ENCODE measurements around the gene SIAH1. TPM values are rescaled to one million over a fixed set of nuclear protein-coding genes. Genes with fewer than 3 reads are reported as not detected.

The SIAH1 gene
- total and polyA plus RNA-seq, 8 donors: 10.9 to 77.7 (median 21.4) TPM

- Histone ChIP-seq H3K9me3 (no peaks in the 10 kb centered on the region), H3K4me1 (peaks cover 17 to 82% (median 63%) of the 10 kb centered on the region in 4 donors), H3K27me3 (no peaks in the 10 kb centered on the region), H3K36me3 (peaks cover 6 to 10% (median 8%) of the 10 kb centered on the region in 4 donors), H3K4me3 (peak overlapping the region; percentile 51 to 61 (median 58)), H3K27ac (peak overlapping the region; percentile 83 to 97 (median 89))
- intact Hi-C loops (cut with DNase I; ENCODE audit: low total_unique reads): no loop called here
- TF ChIP-seq POLR2AphosphoS5 (IDR thresholded peaks at IDR 0.05) (peak; percentile 51 to 67 (median 60)), POLR2A (IDR thresholded peaks at IDR 0.05) (no peak)
- DNase-seq: peak; percentile 53 to 87
- 15 to 17% (median 16%) methylated on average over 21 of the region's 21 CpGs for WGBS, 5 donors
These were observed 18.8 kb downstream of the SIAH1 start for GRCh38 chr16:48366165-48367093.

- no peaks in the 10 kb centered on the region for H3K27me3 ChIP-seq
- TF ChIP-seq POLR2A (IDR thresholded peaks at IDR 0.05) (peak in 2 of 4 donors; percentile 68 to 77), POLR2AphosphoS5 (IDR thresholded peaks at IDR 0.05) (peak; percentile 91 to 94 (median 92)), CTCF (IDR thresholded peaks at IDR 0.05) (no peak), EP300 (IDR thresholded peaks at IDR 0.05) (no peak)
- peak; percentile 94 to 96 for DNase-seq
- H3K36me3 ChIP-seq: peaks cover 6 to 13% (median 11%) of the 10 kb centered on the region in 4 donors
- intact Hi-C loops (cut with DNase I; ENCODE audit: low total_unique reads): no loop called here
- no peaks in the 10 kb centered on the region for H3K9me3 ChIP-seq
- H3K4me1 ChIP-seq: peaks cover 17 to 76% (median 58%) of the 10 kb centered on the region in 4 donors
- WGBS, 5 donors: 1 to 2% (median 2%) methylated on average over 21 to 33 of the region's 33 CpGs
- peak overlapping the region; percentile 83 to 97 (median 89) for H3K27ac ChIP-seq
- H3K4me3 ChIP-seq: peak overlapping the region; percentile 51 to 61 (median 58)
These were observed 19.5 kb downstream of the SIAH1 start for GRCh38 chr16:48365601-48366164.

- H3K27ac ChIP-seq: peak overlapping the region; percentile 83 to 97 (median 89)
These were observed 20.1 kb downstream of the SIAH1 start for GRCh38 chr16:48365025-48365600.

GRCh38 chr16:48361540-48362144 is 23.6 kb downstream of the SIAH1 start:
- Histone ChIP-seq H3K27ac (peak overlapping the region in 1 of 5 donors; percentile 1), H3K4me1 (peaks cover 5 to 51% (median 32%) of the 10 kb centered on the region in 4 donors), H3K36me3 (peaks cover 6 to 25% (median 17%) of the 10 kb centered on the region in 4 donors), H3K4me3 (no peak overlapping the region), H3K27me3 (no peaks in the 10 kb centered on the region), H3K9me3 (no peaks in the 10 kb centered on the region)
- intact Hi-C loops (cut with DNase I; ENCODE audit: low total_unique reads): no loop called here
- TF ChIP-seq CTCF (IDR thresholded peaks at IDR 0.05) (no peak), POLR2A (IDR thresholded peaks at IDR 0.05) (no peak), EP300 (IDR thresholded peaks at IDR 0.05) (no peak), POLR2AphosphoS5 (IDR thresholded peaks at IDR 0.05) (no peak)
- WGBS, 5 donors: 92 to 96% (median 94%) methylated on average over 12 of the region's 12 CpGs
- DNase-seq: no peak

More at GRCh38 chr16:48365025-48365600, 20.1 kb downstream of the SIAH1 start:
- intact Hi-C loops (cut with DNase I; ENCODE audit: low total_unique reads): no loop called here
- no peaks in the 10 kb centered on the region for H3K9me3 ChIP-seq
- 29 to 40% (median 35%) methylated on average over 15 of the region's 15 CpGs for WGBS, 5 donors
- peaks cover 17 to 71% (median 53%) of the 10 kb centered on the region in 4 donors for H3K4me1 ChIP-seq
- TF ChIP-seq CTCF (IDR thresholded peaks at IDR 0.05) (no peak), POLR2A (IDR thresholded peaks at IDR 0.05) (no peak), POLR2AphosphoS5 (IDR thresholded peaks at IDR 0.05) (peak in 1 of 3 donors; percentile 35), EP300 (IDR thresholded peaks at IDR 0.05) (no peak)
- H3K4me3 ChIP-seq: peak overlapping the region; percentile 51 to 61 (median 58)
- no peaks in the 10 kb centered on the region for H3K27me3 ChIP-seq
- peaks cover 6 to 13% (median 11%) of the 10 kb centered on the region in 4 donors for H3K36me3 ChIP-seq
- DNase-seq: peak in 1 of 2 donors; percentile 61

All from stomach (tissue), 9 donors.